HepG2 (cell line): Measurements from ENCODE around the gene HNRNPUL2. TPM values are rescaled to one million over a fixed set of nuclear protein-coding genes. Genes with fewer than 3 reads are reported as not detected.

Experiments used
- CEBPZ ChIP-seq: IDR thresholded peaks from 2 replicates; pipeline ENCODE4 v1.6.1; 2012; ENCODE audit warnings: low read length, improper control_type of control experiment
- FOXC1 ChIP-seq: sonication (generic); formaldehyde crosslinking; IDR thresholded peaks from 2 replicates; pipeline ENCODE4 v1.8.0; 2022; ENCODE audit warnings: mild to moderate bottlenecking, missing genetic modification reagents, borderline replicate concordance
- FOXK2 ChIP-seq: fragments of 450-650 bp; IDR thresholded peaks from 2 replicates; pipeline ENCODE4 v1.6.1; 2016
- GABPA ChIP-seq, 2 experiments: IDR thresholded peaks; 2 replicates each; pipeline ENCODE4 v1.6.1; 2011 to 2016; ENCODE audit warnings: low read depth in 2 of 2, low read length in 1 of 2, missing biosample characterization in 1 of 2, missing genetic modification characterization in 1 of 2
- JUN ChIP-seq: sonication (generic); formaldehyde crosslinking; IDR thresholded peaks from 2 replicates; pipeline ENCODE4 v1.4.0; 2020; ENCODE audit warnings: mild to moderate bottlenecking, missing genetic modification reagents
- KLF16 ChIP-seq, 2 experiments: sonication (generic) in 1 of 2; formaldehyde crosslinking in 1 of 2; IDR thresholded peaks; 2 replicates each; pipeline versions ENCODE4 v1.6.1 to v1.8.0; 2016 to 2023; ENCODE audit warnings: missing genetic modification reagents in 2 of 2, missing compliant biosample characterization in 1 of 2
- PPARG ChIP-seq: conservative IDR thresholded peaks from 2 replicates; pipeline ENCODE4 v1.6.1; 2016; ENCODE audit warnings: missing biosample characterization, missing genetic modification reagents
- RFX1 ChIP-seq: fragments of 450-650 bp; IDR thresholded peaks from 2 replicates; pipeline ENCODE4 v1.6.1; 2017
- SIN3B ChIP-seq: fragments of 150-350 bp; IDR thresholded peaks from 2 replicates; pipeline ENCODE4 v1.6.1; 2014; ENCODE audit warnings: low read length
- SIX1 ChIP-seq: sonication (generic); formaldehyde crosslinking; IDR thresholded peaks from 2 replicates; pipeline ENCODE4 v1.4.0; 2020; ENCODE audit warnings: missing genetic modification reagents, borderline replicate concordance
- SMAD3 ChIP-seq: sonication (generic); formaldehyde crosslinking; IDR thresholded peaks from 2 replicates; pipeline ENCODE4 v1.4.0; 2020; ENCODE audit warnings: missing genetic modification reagents
- SP2 ChIP-seq: sonication (generic); formaldehyde crosslinking; IDR thresholded peaks from 2 replicates; pipeline ENCODE4 v1.5.1; 2020; ENCODE audit warnings: mild to moderate bottlenecking, missing genetic modification reagents
- ZFP36L2 ChIP-seq: sonication (generic); formaldehyde crosslinking; IDR thresholded peaks from 2 replicates; pipeline ENCODE4 v1.4.0; 2020; ENCODE audit warnings: missing genetic modification reagents
- ZMYM2 ChIP-seq: sonication (generic); formaldehyde crosslinking; IDR thresholded peaks from 2 replicates; pipeline ENCODE4 v1.8.0; 2022; ENCODE audit warnings: mild to moderate bottlenecking, missing genetic modification reagents
- ZNF282 ChIP-seq: fragments of 450-650 bp; IDR thresholded peaks from 2 replicates; pipeline ENCODE4 v1.6.1; 2018; ENCODE audit not compliant: partially characterized antibody
- ZNF563 ChIP-seq: sonication (generic); formaldehyde crosslinking; IDR thresholded peaks from 2 replicates; pipeline ENCODE4 v1.8.0; 2022; ENCODE audit warnings: mild to moderate bottlenecking, moderate library complexity, missing genetic modification reagents
- ZNF7 ChIP-seq: IDR thresholded peaks from 2 replicates; pipeline ENCODE4 v1.6.1; 2016; ENCODE audit warnings: missing biosample characterization, missing genetic modification reagents
- ZNF841 ChIP-seq: sonication (generic); formaldehyde crosslinking; IDR thresholded peaks from 2 replicates; pipeline ENCODE4 v1.8.1; 2023; ENCODE audit warnings: missing genetic modification reagents, borderline replicate concordance
- polyA plus RNA-seq, 8 experiments: library from polyadenylated mRNA; depleted of rRNA in 3 of 8; stranded (reverse) in 7 of 8; unstranded in 1 of 8; fragments of >200 nt; fragmentation: Illumina TruSeq in 4 of 8; extraction: Trizol in 4 of 8; gene quantifications; 2 replicates each; pipeline versions ENCODE4 v1.2.1 to v1.2.3, GENCODE V29; 2011 to 2016; ENCODE audit warnings: low read depth in 4 of 8, missing spikeins in 1 of 8, mixed read lengths in 1 of 8; ENCODE audit not compliant: insufficient read depth in 1 of 8
- total RNA-seq, 5 experiments: library from RNA; depleted of rRNA; stranded (reverse); fragments of >200 nt; fragmentation: Illumina TruSeq; extraction: Trizol; gene quantifications; 2 replicates each; pipeline ENCODE4 v1.2.3, GENCODE V29; 2016; ENCODE audit warnings: low read depth in 1 of 5
- TF ChIP-seq, protein P1 (sequence below): sonication (generic); formaldehyde crosslinking; IDR thresholded peaks from 2 replicates; pipeline ENCODE4 v1.4.0; 2020; ENCODE audit warnings: missing genetic modification reagents, borderline replicate concordance
- TF ChIP-seq, protein P2 (sequence below): sonication (generic); formaldehyde crosslinking; IDR thresholded peaks from 2 replicates; pipeline ENCODE4 v1.4.0; 2020; ENCODE audit warnings: missing genetic modification reagents

The HNRNPUL2 gene
- total and polyA plus RNA-seq, 2 of the 13 experiments (the other 11 are each of a cell fraction or from before 2014, with no cell fraction given): 8.4 to 9.6 TPM

GRCh38 chr11:62753736-62754603 is 26.7 kb upstream of the HNRNPUL2 start, which contains the start of gene ZBTB3 (continued):
- TF ChIP-seq, protein P1, sequence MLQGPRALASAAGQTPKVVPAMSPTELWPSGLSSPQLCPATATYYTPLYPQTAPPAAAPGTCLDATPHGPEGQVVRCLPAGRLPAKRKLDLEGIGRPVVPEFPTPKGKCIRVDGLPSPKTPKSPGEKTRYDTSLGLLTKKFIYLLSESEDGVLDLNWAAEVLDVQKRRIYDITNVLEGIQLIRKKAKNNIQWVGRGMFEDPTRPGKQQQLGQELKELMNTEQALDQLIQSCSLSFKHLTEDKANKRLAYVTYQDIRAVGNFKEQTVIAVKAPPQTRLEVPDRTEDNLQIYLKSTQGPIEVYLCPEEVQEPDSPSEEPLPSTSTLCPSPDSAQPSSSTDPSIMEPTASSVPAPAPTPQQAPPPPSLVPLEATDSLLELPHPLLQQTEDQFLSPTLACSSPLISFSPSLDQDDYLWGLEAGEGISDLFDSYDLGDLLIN: no peak
- TF ChIP-seq, protein P2, sequence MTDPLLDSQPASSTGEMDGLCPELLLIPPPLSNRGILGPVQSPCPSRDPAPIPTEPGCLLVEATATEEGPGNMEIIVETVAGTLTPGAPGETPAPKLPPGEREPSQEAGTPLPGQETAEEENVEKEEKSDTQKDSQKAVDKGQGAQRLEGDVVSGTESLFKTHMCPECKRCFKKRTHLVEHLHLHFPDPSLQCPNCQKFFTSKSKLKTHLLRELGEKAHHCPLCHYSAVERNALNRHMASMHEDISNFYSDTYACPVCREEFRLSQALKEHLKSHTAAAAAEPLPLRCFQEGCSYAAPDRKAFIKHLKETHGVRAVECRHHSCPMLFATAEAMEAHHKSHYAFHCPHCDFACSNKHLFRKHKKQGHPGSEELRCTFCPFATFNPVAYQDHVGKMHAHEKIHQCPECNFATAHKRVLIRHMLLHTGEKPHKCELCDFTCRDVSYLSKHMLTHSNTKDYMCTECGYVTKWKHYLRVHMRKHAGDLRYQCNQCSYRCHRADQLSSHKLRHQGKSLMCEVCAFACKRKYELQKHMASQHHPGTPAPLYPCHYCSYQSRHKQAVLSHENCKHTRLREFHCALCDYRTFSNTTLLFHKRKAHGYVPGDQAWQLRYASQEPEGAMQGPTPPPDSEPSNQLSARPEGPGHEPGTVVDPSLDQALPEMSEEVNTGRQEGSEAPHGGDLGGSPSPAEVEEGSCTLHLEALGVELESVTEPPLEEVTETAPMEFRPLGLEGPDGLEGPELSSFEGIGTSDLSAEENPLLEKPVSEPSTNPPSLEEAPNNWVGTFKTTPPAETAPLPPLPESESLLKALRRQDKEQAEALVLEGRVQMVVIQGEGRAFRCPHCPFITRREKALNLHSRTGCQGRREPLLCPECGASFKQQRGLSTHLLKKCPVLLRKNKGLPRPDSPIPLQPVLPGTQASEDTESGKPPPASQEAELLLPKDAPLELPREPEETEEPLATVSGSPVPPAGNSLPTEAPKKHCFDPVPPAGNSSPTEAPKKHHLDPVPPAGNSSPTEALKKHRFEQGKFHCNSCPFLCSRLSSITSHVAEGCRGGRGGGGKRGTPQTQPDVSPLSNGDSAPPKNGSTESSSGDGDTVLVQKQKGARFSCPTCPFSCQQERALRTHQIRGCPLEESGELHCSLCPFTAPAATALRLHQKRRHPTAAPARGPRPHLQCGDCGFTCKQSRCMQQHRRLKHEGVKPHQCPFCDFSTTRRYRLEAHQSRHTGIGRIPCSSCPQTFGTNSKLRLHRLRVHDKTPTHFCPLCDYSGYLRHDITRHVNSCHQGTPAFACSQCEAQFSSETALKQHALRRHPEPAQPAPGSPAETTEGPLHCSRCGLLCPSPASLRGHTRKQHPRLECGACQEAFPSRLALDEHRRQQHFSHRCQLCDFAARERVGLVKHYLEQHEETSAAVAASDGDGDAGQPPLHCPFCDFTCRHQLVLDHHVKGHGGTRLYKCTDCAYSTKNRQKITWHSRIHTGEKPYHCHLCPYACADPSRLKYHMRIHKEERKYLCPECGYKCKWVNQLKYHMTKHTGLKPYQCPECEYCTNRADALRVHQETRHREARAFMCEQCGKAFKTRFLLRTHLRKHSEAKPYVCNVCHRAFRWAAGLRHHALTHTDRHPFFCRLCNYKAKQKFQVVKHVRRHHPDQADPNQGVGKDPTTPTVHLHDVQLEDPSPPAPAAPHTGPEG (CRISPR knock-in tag): peak; percentile 23; the same call in 1 of the 2 replicates
- peak; percentile 81; the same call in 1 of the 2 replicates for TF ChIP-seq ZMYM2 (CRISPR knock-in tag)
- TF ChIP-seq JUN (CRISPR knock-in tag): no peak
- TF ChIP-seq SP2: peak; percentile 96
- no peak; a peak in 1 of 4 replicates for TF ChIP-seq KLF16 (CRISPR knock-in tag; IDR thresholded peaks at IDR 0.05)
- TF ChIP-seq CEBPZ: peak; percentile 87
- no peak for TF ChIP-seq ZFP36L2
- TF ChIP-seq GABPA (IDR thresholded peaks at IDR 0.05; ENCODE audit: low read depth, low read length): peak; percentile 72
- TF ChIP-seq GABPA (CRISPR knock-in tag; IDR thresholded peaks at IDR 0.05; ENCODE audit: low read depth): peak; percentile 96
- TF ChIP-seq ZNF841: no peak
- no peak for TF ChIP-seq RFX1
- TF ChIP-seq ZNF563: no peak
- TF ChIP-seq SIN3B: peak; percentile 70
- no peak for TF ChIP-seq FOXK2
- TF ChIP-seq FOXC1 (CRISPR knock-in tag): peak; percentile 72; the same call in 1 of the 2 replicates
- 0 out of 2 replicates have a peak, but pooled peaks have one; percentile 30 for TF ChIP-seq SIX1
- no peak for TF ChIP-seq ZNF7 (CRISPR knock-in tag)
- TF ChIP-seq SMAD3 (CRISPR knock-in tag): no peak
- no peak for TF ChIP-seq PPARG (CRISPR knock-in tag)
- no peak for TF ChIP-seq ZNF282
